HepG2 (cell line): ENCODE results near the gene SPCS1. TPM values are rescaled to one million over a fixed set of nuclear protein-coding genes. Genes with fewer than 3 reads are reported as not detected.

Experiments
- ARNTL ChIP-seq: sonication (generic); formaldehyde crosslinking; IDR thresholded peaks from 2 replicates; pipeline ENCODE4 v1.4.0; 2020; ENCODE audit warnings: mild to moderate bottlenecking, missing genetic modification reagents
- FOXA3 ChIP-seq: IDR thresholded peaks from 2 replicates; pipeline ENCODE4 v1.6.1; 2016; ENCODE audit warnings: missing genetic modification reagents, missing compliant biosample characterization
- JUND ChIP-seq: sonication (generic); formaldehyde crosslinking; IDR thresholded peaks from 2 replicates; pipeline ENCODE4 v1.8.0; 2022; ENCODE audit warnings: mild to moderate bottlenecking, missing genetic modification reagents
- KDM2A ChIP-seq: sonication (generic); formaldehyde crosslinking; IDR thresholded peaks from 2 replicates; pipeline ENCODE4 v1.4.0; 2020; ENCODE audit warnings: low read depth, missing genetic modification reagents, borderline replicate concordance
- NCOA5 ChIP-seq: sonication (generic); formaldehyde crosslinking; IDR thresholded peaks from 2 replicates; pipeline ENCODE4 v1.4.0; 2020; ENCODE audit warnings: missing genetic modification reagents
- NCOR1 ChIP-seq: fragments of 200-600 bp; sonication (generic); IDR thresholded peaks from 2 replicates; pipeline ENCODE4 v1.7.0; 2017; ENCODE audit warnings: antibody characterized with exemption, low read length, borderline replicate concordance
- RCOR2 ChIP-seq: IDR thresholded peaks from 2 replicates; pipeline ENCODE4 v1.6.1; 2016; ENCODE audit warnings: missing biosample characterization, missing genetic modification reagents
- SPEN ChIP-seq: sonication (generic); formaldehyde crosslinking; IDR thresholded peaks from 2 replicates; pipeline ENCODE4 v1.5.1; 2020; ENCODE audit warnings: low read depth, mild to moderate bottlenecking, missing genetic modification reagents
- SRSF1 ChIP-seq: fragments of 200-400 bp; formaldehyde crosslinking; optimal IDR thresholded peaks from 2 replicates; pipeline ENCODE3; 2017; ENCODE audit warnings: mild to moderate bottlenecking, low read depth, low read length, moderate library complexity
- TOPORS ChIP-seq: sonication (generic); formaldehyde crosslinking; IDR thresholded peaks from 2 replicates; pipeline ENCODE4 v1.8.0; 2023; ENCODE audit warnings: mild to moderate bottlenecking, missing genetic modification reagents
- TSC22D2 ChIP-seq: sonication (generic); formaldehyde crosslinking; IDR thresholded peaks from 2 replicates; pipeline ENCODE4 v1.5.1; 2020; ENCODE audit warnings: missing genetic modification reagents, mild to moderate bottlenecking, borderline replicate concordance
- ZC3H13 ChIP-seq: sonication (generic); formaldehyde crosslinking; IDR thresholded peaks from 2 replicates; pipeline ENCODE4 v1.8.1; 2023; ENCODE audit warnings: mild to moderate bottlenecking, missing genetic modification reagents, moderate library complexity
- ZFP82 ChIP-seq: sonication (generic); formaldehyde crosslinking; IDR thresholded peaks from 2 replicates; pipeline ENCODE4 v1.5.1; 2020; ENCODE audit warnings: mild to moderate bottlenecking, missing genetic modification reagents, borderline replicate concordance
- ZNF124 ChIP-seq: sonication (generic); formaldehyde crosslinking; IDR thresholded peaks from 2 replicates; pipeline ENCODE4 v1.4.0; 2020; ENCODE audit warnings: missing genetic modification reagents
- ZNF225 ChIP-seq: sonication (generic); formaldehyde crosslinking; IDR thresholded peaks from 2 replicates; pipeline ENCODE4 v1.4.0; 2020; ENCODE audit warnings: mild to moderate bottlenecking, missing genetic modification reagents
- ZNF558 ChIP-seq: sonication (generic); formaldehyde crosslinking; IDR thresholded peaks from 2 replicates; pipeline ENCODE4 v1.9.0; 2022; ENCODE audit warnings: mild to moderate bottlenecking, missing genetic modification reagents, borderline replicate concordance
- ZNF788 ChIP-seq: sonication (generic); formaldehyde crosslinking; IDR thresholded peaks from 2 replicates; pipeline ENCODE4 v1.5.0; 2020; ENCODE audit warnings: mild to moderate bottlenecking, missing genetic modification reagents, borderline replicate concordance
- polyA plus RNA-seq, 8 experiments: library from polyadenylated mRNA; depleted of rRNA in 3 of 8; stranded (reverse) in 7 of 8; unstranded in 1 of 8; fragments of >200 nt; fragmentation: Illumina TruSeq in 4 of 8; extraction: Trizol in 4 of 8; gene quantifications; 2 replicates each; pipeline versions ENCODE4 v1.2.1 to v1.2.3, GENCODE V29; 2011 to 2016; ENCODE audit warnings: low read depth in 4 of 8, missing spikeins in 1 of 8, mixed read lengths in 1 of 8; ENCODE audit not compliant: insufficient read depth in 1 of 8
- total RNA-seq, 5 experiments: library from RNA; depleted of rRNA; stranded (reverse); fragments of >200 nt; fragmentation: Illumina TruSeq; extraction: Trizol; gene quantifications; 2 replicates each; pipeline ENCODE4 v1.2.3, GENCODE V29; 2016; ENCODE audit warnings: low read depth in 1 of 5
- TF ChIP-seq, protein P1 (sequence below): sonication (generic); formaldehyde crosslinking; conservative IDR thresholded peaks from 2 replicates; pipeline ENCODE4 v1.8.0; 2022; ENCODE audit warnings: missing genetic modification reagents
- TF ChIP-seq, protein P2 (sequence below): sonication (generic); formaldehyde crosslinking; IDR thresholded peaks from 2 replicates; pipeline ENCODE4 v1.5.0; 2020; ENCODE audit warnings: missing genetic modification reagents
- TF ChIP-seq, protein P3 (sequence below): sonication (generic); formaldehyde crosslinking; IDR thresholded peaks from 2 replicates; pipeline ENCODE4 v1.4.0; 2020; ENCODE audit warnings: missing genetic modification reagents
- TF ChIP-seq, protein P4 (sequence below): IDR thresholded peaks from 2 replicates; pipeline ENCODE4 v1.6.1; 2018; ENCODE audit warnings: missing genetic modification reagents

Gene SPCS1
- total and polyA plus RNA-seq, 2 of the 13 experiments (the other 11 are each of a cell fraction or from before 2014, with no cell fraction given), result 84.6 to 120 TPM

DNA sequence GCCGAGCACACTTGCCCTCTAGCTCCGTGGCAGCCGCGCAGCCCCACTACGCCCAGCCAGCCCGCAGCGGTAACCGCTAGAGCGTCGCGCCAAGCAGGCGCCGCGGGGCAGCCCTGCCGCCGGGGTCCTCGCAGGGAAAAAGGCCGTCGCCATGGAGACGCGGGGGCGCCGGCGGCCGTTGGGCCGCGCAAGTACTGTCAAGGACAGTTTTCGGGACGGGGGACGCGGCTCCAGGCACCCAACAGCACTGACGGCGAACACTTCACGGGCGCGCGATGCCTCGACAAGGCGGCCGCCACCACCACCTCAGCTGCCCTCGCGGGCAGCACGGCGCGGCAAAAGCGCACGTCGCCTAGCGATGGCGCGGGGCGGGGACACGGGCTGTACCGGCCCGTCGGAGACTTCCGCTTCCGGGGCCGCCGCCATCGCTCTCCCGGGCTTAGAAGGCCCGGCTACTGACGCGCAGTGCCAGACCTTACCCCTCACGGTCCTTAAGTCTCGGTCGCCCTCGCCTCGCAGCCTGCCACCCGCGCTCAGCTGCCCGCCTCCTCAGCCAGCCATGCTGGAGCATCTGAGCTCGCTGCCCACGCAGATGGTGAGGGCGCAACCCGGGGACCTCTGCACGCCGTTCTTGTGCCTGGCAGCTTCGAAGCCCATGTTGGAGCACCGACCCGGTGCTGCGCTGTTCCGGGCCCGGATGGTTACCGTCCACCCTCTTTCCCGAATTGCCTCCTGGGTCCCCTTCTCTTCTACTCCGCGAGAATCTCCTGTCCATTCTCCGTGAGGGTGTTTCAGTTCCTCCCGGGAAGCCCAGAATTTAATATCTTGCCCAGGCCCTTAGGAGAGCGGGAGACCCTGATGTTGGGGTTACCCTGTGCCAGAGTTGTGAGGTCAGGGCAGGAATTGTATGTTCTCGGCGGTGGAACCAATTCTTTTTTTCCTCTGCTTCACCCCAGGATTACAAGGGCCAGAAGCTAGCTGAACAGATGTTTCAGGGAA is at the start of gene SPCS1, which contains the start of gene GLT8D1 (continued):
- TF ChIP-seq TSC22D2 (no peak), SRSF1 (no peak), ZNF124 (CRISPR knock-in tag) (no peak; the same call in 1 of the 2 replicates), ZNF788 (CRISPR knock-in tag) (peak; percentile 50; the same call in 1 of the 2 replicates), ZC3H13 (CRISPR knock-in tag) (0 out of 2 replicates have a peak, but pooled peaks have one; percentile 52), ZNF558 (CRISPR knock-in tag) (peak; percentile 62; the same call in 1 of the 2 replicates), ARNTL (CRISPR knock-in tag) (no peak), JUND (CRISPR knock-in tag) (no peak), TOPORS (CRISPR knock-in tag) (peak; percentile 55; the same call in 1 of the 2 replicates), NCOA5 (no peak), ZFP82 (CRISPR knock-in tag) (peak; percentile 98), RCOR2 (CRISPR knock-in tag) (no peak), NCOR1 (no peak), KDM2A (CRISPR knock-in tag) (peak; percentile 84; the same call in 1 of the 2 replicates), ZNF225 (CRISPR knock-in tag) (peak; percentile 86), FOXA3 (CRISPR knock-in tag) (peak; percentile 32; the same call in 1 of the 2 replicates), SPEN (CRISPR knock-in tag) (peak; percentile 90)
- TF ChIP-seq, protein P1, sequence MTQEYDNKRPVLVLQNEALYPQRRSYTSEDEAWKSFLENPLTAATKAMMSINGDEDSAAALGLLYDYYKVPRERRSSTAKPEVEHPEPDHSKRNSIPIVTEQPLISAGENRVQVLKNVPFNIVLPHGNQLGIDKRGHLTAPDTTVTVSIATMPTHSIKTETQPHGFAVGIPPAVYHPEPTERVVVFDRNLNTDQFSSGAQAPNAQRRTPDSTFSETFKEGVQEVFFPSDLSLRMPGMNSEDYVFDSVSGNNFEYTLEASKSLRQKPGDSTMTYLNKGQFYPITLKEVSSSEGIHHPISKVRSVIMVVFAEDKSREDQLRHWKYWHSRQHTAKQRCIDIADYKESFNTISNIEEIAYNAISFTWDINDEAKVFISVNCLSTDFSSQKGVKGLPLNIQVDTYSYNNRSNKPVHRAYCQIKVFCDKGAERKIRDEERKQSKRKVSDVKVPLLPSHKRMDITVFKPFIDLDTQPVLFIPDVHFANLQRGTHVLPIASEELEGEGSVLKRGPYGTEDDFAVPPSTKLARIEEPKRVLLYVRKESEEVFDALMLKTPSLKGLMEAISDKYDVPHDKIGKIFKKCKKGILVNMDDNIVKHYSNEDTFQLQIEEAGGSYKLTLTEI, result no peak
- TF ChIP-seq, protein P2, sequence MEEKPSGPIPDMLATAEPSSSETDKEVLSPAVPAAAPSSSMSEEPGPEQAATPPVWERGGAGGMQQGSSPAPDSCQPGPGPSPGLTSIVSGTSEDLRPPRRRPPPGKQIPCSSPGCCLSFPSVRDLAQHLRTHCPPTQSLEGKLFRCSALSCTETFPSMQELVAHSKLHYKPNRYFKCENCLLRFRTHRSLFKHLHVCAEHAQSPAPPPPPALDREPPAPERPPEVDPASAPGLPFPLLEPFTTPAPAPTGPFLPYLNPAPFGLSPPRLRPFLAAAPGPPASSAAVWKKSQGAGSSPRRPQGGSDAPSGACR (CRISPR knock-in tag), result peak; percentile 64
- TF ChIP-seq, protein P3, sequence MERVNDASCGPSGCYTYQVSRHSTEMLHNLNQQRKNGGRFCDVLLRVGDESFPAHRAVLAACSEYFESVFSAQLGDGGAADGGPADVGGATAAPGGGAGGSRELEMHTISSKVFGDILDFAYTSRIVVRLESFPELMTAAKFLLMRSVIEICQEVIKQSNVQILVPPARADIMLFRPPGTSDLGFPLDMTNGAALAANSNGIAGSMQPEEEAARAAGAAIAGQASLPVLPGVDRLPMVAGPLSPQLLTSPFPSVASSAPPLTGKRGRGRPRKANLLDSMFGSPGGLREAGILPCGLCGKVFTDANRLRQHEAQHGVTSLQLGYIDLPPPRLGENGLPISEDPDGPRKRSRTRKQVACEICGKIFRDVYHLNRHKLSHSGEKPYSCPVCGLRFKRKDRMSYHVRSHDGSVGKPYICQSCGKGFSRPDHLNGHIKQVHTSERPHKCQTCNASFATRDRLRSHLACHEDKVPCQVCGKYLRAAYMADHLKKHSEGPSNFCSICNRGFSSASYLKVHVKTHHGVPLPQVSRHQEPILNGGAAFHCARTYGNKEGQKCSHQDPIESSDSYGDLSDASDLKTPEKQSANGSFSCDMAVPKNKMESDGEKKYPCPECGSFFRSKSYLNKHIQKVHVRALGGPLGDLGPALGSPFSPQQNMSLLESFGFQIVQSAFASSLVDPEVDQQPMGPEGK (CRISPR knock-in tag), result no peak
- TF ChIP-seq, protein P4, sequence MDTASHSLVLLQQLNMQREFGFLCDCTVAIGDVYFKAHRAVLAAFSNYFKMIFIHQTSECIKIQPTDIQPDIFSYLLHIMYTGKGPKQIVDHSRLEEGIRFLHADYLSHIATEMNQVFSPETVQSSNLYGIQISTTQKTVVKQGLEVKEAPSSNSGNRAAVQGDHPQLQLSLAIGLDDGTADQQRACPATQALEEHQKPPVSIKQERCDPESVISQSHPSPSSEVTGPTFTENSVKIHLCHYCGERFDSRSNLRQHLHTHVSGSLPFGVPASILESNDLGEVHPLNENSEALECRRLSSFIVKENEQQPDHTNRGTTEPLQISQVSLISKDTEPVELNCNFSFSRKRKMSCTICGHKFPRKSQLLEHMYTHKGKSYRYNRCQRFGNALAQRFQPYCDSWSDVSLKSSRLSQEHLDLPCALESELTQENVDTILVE (CRISPR knock-in tag), result peak; percentile 58; the same call in 1 of the 2 replicates
